ENCODE measurements around the gene ITCH.

ITCH gene

DNA sequence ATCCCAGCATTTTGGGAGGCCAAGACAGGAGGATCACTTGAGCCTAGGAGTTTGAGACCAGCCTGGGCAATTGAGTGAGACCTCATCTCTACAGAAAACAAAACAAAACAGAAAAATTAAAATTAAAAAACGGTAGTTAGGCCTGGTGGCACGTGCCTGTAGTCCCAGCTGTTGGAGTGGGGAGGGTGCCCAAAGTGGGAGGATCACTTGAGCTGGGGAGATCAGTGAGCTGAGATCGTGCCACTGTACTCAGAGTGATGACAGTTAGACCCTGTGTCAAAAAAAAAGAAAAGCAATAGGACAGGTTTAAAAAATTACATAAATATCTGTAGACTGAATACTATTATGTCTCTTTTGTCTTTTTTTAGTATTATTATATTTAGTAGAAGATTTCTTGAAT is 64.3 kb downstream of the ITCH start:
- no peak overlapping the region for H3K27ac ChIP-seq (ENCODE audit: extremely low read depth, low read depth, low read length)
- POLR2A ChIA-PET = no interaction called here
- CTCF ChIA-PET = interaction anchor here (0.6 to 2.5 kb wide), 3 partner anchors 95 to 469 kb away, joined by 3 to 15 read pairs (median 4); no protein-coding TSS in a partner anchor
- no peaks in the 10 kb centered on the region for H3K9me3 ChIP-seq (ENCODE audit: control insufficient read depth, insufficient read depth, low read depth, low read length)
- H3K36me3 ChIP-seq (ENCODE audit: control insufficient read depth in 2 of 2, insufficient read depth in 1 of 2, low read length in 2 of 2) = peaks cover 12 to 47% of the 10 kb centered on the region in 2 experiments
- no peak for TF ChIP-seq ZNF354C (tag by site-specific recombination; IDR thresholded peaks at IDR 0.05; ENCODE audit: borderline replicate concordance, low read depth)
- TF ChIP-seq, protein P1, sequence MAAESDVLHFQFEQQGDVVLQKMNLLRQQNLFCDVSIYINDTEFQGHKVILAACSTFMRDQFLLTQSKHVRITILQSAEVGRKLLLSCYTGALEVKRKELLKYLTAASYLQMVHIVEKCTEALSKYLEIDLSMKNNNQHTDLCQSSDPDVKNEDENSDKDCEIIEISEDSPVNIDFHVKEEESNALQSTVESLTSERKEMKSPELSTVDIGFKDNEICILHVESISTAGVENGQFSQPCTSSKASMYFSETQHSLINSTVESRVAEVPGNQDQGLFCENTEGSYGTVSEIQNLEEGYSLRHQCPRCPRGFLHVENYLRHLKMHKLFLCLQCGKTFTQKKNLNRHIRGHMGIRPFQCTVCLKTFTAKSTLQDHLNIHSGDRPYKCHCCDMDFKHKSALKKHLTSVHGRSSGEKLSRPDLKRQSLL (tag by site-specific recombination; IDR thresholded peaks at IDR 0.05) = no peak
- TF ChIP-seq, protein P2, sequence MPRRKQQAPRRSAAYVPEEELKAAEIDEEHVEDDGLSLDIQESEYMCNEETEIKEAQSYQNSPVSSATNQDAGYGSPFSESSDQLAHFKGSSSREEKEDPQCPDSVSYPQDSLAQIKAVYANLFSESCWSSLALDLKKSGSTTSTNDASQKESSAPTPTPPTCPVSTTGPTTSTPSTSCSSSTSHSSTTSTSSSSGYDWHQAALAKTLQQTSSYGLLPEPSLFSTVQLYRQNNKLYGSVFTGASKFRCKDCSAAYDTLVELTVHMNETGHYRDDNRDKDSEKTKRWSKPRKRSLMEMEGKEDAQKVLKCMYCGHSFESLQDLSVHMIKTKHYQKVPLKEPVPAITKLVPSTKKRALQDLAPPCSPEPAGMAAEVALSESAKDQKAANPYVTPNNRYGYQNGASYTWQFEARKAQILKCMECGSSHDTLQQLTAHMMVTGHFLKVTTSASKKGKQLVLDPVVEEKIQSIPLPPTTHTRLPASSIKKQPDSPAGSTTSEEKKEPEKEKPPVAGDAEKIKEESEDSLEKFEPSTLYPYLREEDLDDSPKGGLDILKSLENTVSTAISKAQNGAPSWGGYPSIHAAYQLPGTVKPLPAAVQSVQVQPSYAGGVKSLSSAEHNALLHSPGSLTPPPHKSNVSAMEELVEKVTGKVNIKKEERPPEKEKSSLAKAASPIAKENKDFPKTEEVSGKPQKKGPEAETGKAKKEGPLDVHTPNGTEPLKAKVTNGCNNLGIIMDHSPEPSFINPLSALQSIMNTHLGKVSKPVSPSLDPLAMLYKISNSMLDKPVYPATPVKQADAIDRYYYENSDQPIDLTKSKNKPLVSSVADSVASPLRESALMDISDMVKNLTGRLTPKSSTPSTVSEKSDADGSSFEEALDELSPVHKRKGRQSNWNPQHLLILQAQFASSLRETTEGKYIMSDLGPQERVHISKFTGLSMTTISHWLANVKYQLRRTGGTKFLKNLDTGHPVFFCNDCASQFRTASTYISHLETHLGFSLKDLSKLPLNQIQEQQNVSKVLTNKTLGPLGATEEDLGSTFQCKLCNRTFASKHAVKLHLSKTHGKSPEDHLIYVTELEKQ (tag by site-specific recombination; IDR thresholded peaks at IDR 0.05; ENCODE audit: borderline replicate concordance) = no peak
- TF ChIP-seq ZNF404 (tag by site-specific recombination; IDR thresholded peaks at IDR 0.05) = no peak
- TF ChIP-seq, protein P3, sequence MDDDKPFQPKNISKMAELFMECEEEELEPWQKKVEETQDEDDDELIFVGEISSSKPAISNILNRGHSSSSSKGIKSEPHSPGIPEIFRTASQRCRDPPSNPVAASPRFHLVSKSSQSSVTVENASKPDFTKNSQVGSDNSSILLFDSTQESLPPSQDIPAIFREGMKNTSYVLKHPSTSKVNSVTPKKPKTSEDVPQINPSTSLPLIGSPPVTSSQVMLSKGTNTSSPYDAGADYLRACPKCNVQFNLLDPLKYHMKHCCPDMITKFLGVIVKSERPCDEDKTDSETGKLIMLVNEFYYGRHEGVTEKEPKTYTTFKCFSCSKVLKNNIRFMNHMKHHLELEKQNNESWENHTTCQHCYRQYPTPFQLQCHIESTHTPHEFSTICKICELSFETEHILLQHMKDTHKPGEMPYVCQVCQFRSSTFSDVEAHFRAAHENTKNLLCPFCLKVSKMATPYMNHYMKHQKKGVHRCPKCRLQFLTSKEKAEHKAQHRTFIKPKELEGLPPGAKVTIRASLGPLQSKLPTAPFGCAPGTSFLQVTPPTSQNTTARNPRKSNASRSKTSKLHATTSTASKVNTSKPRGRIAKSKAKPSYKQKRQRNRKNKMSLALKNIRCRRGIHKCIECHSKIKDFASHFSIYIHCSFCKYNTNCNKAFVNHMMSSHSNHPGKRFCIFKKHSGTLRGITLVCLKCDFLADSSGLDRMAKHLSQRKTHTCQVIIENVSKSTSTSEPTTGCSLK (tag by site-specific recombination; IDR thresholded peaks at IDR 0.05) = no peak
- no peak for TF ChIP-seq ZNF76 (tag by site-specific recombination; IDR thresholded peaks at IDR 0.05; ENCODE audit: borderline replicate concordance, low read depth)
- TF ChIP-seq, protein P4, sequence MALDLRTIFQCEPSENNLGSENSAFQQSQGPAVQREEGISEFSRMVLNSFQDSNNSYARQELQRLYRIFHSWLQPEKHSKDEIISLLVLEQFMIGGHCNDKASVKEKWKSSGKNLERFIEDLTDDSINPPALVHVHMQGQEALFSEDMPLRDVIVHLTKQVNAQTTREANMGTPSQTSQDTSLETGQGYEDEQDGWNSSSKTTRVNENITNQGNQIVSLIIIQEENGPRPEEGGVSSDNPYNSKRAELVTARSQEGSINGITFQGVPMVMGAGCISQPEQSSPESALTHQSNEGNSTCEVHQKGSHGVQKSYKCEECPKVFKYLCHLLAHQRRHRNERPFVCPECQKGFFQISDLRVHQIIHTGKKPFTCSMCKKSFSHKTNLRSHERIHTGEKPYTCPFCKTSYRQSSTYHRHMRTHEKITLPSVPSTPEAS (tag by site-specific recombination; IDR thresholded peaks at IDR 0.05) = no peak
- no peak for TF ChIP-seq ZNF501 (tag by site-specific recombination; IDR thresholded peaks at IDR 0.05)
- TF ChIP-seq ZNF335 (tag by site-specific recombination; conservative IDR thresholded peaks at IDR 0.05) = no peak
- no peak for TF ChIP-seq ZNF792 (tag by site-specific recombination; IDR thresholded peaks at IDR 0.05)
- TF ChIP-seq ZNF138 (tag by site-specific recombination; IDR thresholded peaks at IDR 0.05; ENCODE audit: borderline replicate concordance) = no peak
- no peak for TF ChIP-seq PRDM1 (tag by site-specific recombination; IDR thresholded peaks at IDR 0.05)
- TF ChIP-seq ZNF530 (tag by site-specific recombination; IDR thresholded peaks at IDR 0.05; ENCODE audit: low read depth) = no peak
- TF ChIP-seq, protein P5, sequence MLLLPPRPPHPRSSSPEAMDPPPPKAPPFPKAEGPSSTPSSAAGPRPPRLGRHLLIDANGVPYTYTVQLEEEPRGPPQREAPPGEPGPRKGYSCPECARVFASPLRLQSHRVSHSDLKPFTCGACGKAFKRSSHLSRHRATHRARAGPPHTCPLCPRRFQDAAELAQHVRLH (tag by site-specific recombination; IDR thresholded peaks at IDR 0.05) = no peak
- no peak for TF ChIP-seq IKZF3 (tag by site-specific recombination; IDR thresholded peaks at IDR 0.05)
- TF ChIP-seq, protein P6, sequence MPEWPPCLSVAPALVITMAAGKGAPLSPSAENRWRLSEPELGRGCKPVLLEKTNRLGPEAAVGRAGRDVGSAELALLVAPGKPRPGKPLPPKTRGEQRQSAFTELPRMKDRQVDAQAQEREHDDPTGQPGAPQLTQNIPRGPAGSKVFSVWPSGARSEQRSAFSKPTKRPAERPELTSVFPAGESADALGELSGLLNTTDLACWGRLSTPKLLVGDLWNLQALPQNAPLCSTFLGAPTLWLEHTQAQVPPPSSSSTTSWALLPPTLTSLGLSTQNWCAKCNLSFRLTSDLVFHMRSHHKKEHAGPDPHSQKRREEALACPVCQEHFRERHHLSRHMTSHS (tag by site-specific recombination; IDR thresholded peaks at IDR 0.05) = no peak
- no peak for TF ChIP-seq ZNF155 (tag by site-specific recombination; IDR thresholded peaks at IDR 0.05)
- TF ChIP-seq KLF16 (tag by site-specific recombination; IDR thresholded peaks at IDR 0.05) = no peak
- TF ChIP-seq ZNF169 (tag by site-specific recombination; IDR thresholded peaks at IDR 0.05) = no peak
- TF ChIP-seq ZNF114 (tag by site-specific recombination; IDR thresholded peaks at IDR 0.05) = no peak
- H3K4me1 ChIP-seq (ENCODE audit: control insufficient read depth, insufficient read depth, low read length) = no peaks in the 10 kb centered on the region
- no peak overlapping the region for H3K4me3 ChIP-seq (ENCODE audit: low read depth, low read length)
